ENCODE results near the gene MAPKBP1.

The MAPKBP1 gene

DNA sequence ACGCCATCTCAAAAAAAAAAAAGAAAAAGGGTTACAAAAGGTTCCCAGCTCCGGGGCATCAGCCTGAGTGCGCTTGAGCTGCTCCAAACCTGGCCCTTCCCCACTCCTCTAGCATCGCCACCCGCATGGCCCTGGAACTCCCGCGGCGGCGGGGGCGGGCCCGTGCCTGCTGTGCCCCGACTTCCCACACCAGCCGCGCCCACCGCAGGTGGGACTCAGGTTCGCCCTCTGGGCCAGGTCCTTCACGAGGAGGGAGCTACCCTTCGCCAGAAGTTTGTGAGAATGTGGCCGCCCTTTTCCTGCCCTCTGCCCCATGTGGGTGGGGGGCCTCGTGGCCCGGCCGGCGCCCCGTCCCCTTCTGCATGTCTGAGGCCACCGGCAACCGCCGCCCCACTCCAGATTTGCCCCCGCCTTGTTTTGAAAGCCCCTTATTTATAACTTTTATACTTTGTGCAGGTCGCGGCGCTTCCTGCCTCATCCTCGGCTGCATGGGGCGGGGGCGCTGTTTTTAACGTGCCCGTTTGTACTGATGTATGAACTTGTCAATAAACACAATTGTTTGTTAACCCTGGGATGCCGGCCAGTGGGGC is 53.1 kb downstream of the MAPKBP1 start:
- no peak for DNase-seq

DNA sequence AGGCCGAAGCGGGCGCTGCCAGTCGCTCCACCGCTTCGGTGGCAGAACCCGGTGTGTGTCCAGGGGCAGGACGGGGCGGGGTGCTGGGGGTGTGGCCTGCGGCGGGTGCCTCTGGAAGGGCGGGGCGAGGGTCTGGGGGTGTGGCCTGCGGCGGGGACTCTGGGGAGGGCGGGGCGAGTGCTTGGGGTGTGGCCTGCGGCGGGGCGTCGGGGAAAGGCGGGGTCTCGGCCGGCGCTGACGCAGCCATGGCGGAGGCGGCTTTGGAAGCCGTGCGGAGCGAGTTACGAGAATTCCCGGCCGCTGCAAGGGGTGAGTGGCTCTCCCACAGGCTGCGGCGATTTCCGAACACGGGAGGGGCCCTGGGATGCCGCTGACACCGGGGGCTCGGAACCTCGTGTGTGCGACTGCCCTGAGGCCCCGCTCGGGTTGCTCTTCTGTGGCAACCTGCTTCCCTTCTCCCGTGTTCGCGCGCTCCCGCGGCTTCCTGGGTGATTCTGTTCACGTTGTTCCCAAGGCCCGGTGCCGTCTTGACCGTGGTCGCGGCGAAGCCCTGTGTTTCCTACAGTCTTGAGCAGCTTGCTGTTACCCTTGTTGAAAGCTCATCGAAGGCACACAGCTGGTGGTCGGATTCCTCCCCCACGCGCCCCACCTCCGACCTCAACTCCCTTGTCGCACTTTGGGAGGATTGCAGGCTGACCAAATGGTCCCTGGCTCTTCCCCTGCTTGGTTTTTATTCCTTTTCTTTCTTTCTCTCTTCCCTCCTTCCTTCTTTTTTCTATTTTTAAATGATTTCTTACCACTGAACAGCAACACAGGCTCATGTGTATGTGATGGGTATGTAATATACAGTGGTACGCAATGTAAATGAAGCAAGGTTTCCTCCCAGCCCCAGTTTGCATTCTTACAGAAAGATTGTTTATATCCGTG is 53.9 kb downstream of the MAPKBP1 start, which contains the start of gene JMJD7:
JMJD7 (plus strand) TSS at position 213 of the 927 bp plus-strand sequence; CDS start at position 246, 33 bp downstream.
- peak; percentile 97 for DNase-seq

DNA sequence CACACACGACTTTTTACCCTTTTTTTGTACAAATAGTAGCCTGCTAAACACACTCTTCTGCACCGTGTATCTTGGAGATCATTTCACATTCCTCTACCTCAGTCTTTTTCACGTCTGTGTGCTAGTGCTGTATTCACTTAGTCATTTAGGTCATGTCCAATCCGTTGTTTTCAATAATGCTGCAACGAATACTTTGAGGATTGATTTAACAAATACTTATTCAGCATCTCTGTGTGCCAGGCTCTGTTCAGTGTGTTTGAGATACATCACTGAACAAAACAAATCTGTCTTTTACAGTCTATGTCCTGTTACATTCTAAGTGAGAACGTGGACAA is 54.5 kb downstream of the MAPKBP1 start:
- DNase-seq, result no peak

DNA sequence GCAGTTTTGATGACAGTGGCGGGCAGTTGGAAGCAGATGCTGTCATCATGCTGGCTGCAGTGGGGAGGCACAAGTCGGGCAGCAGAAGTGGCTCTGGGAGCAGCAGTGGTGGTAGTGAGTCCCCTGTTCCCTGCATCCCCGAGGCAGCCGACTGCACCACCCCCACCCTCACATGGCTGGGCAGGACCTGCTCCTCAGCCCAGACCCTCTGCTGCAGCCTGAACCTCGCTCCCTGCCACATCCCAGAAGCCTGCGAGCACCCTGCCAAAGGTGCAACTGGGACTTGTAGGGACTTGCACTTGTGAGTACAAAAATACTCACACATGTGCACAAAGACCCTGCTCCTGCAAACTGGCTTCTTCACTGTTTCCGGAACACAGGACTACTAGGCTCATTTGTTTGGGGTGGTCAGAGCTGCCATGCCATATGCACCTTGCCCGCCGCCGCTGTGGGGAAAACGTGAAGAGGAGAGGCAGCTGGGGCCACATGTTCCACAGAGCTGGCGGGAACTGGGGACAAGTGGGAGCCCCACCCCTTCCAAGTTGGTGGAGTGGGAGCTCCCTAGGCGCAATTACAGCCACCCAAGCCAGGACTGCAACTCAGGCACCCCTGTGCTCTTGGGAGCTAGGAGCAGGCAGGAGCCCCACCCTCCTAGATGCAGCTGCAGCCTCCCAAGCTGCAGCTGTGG is 55.8 kb downstream of the MAPKBP1 start:
- no peak for DNase-seq

DNA sequence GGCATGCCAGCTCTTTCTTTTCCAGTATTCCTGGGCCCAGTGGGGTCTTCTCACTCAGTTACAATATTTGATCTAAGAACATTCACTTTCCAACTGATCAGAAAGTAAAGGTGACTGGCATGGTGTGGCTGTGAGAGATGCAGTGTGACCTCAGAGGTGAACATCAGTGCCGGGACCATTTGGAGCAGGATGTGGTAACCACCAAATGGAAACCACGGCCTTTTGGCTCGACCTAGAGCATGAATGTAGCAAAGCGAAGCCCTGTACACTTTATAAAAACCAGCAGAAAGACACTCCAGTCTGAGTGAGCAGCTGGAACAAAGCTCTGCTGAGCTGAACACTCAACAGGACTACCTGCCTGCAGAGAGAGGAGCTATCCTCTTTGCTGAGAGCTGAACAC is 57.0 kb downstream of the MAPKBP1 start:
- DNase-seq, result peak; percentile 75

DNA sequence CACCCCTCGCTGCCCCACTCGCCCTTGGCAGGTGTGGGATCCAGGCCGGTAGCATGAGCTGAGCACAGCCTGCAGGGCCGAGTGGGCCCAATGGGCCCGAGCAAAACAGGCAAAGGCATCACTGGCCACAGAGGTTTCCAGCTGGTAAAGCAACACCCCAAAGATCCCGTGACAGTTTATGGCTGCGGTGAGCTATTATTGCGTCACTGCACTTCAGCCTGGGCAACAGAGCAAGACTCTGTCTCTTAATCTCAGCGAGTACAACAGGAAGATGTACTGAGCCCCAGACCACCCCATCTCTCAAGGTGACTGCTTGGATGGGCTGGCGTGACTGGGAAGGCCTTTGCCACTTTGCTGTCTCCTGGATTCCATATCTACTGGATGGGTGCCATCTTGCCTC is 57.9 kb downstream of the MAPKBP1 start:
- DNase-seq, result no peak

DNA sequence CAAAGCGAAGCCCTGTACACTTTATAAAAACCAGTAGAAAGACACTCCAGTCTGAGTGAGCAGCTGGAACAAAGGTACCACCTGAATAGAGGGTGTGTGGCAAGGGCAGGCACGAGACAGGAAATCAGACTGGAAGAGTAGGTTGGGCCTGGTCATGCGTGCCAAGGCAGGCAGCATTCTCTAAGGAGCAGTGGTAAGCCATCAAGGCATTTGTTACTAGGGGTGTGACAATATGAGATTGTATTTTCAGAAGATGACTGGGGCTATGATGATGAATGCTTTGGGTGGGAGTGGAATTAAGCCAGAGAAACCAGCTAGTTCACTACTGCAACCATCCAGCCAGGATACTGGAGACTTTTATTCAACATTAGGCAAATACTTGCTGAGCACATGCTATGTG is 58.6 kb downstream of the MAPKBP1 start:
- DNase-seq, result no peak

DNA sequence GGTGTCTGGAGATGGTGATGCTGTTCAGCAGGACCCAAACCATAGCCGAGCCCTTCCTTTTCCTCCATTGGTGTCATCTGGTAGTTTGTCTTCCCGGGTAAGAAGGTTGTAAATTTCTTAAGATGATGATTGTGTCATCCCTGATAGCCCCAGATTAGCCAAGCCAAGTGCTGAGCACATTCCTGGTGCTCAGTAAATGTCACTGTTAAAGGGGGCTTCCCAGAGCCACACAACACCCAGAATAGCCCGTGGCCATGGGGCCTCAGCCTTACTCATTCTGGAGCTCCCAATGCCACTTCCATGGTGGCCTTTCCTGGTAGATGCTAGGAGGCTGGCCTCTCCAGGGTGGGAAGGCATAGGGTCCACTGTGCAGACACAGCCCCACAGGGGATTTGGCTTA is 59.8 kb downstream of the MAPKBP1 start:
- no peak for DNase-seq

DNA sequence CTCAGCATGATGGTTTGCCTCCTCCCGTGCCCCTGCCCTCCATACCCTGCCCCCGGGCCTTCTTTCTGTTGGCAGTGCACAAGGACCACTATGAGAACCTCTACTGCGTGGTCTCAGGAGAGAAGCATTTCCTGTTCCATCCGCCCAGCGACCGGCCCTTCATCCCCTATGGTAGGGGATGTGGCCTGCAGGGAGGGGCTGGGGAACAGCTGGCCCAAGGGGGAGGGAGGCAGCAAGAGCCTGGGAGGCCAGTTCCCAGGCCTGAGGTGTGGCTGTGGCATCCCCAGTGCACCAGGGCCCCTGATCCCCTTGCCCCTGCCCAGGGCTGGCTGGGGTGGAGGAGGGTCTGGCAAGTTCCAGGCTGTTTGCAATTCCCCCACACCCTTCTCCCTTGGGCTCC is 61.8 kb downstream of the MAPKBP1 start:
- DNase-seq, result no peak

DNA sequence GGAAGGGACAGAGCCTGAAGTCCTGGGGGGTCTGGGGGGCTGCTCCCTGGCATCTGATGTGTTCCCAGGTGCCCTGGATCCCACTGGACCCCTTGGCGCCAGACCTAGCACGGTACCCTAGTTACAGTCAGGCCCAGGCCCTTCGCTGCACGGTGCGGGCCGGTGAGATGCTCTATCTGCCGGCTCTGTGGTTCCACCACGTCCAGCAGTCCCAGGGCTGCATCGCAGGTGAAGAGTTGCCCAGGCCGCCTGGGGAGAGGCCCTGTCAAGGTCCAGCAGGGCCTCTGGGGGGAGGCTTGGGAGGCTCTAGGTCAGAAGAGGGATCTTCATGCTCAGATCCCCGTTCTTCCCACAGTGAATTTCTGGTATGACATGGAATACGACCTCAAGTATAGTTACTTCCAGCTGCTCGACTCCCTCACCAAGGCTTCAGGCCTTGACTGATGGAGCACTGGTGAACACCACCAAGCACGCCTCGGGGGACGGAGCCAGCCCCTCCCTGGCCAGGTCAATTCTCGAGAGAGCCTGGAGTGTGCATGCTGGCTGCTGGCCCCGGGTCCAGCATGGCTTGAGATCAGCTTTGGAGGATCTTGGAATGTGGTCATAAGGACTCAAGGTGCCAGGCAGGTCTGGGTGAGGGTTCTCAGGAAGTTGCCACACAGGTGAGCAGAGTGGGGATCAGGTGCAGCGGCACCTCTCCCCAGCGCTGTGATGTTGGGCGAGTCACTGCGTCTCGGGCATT is 62.6 kb downstream of the MAPKBP1 start:
- no peak for DNase-seq

DNA sequence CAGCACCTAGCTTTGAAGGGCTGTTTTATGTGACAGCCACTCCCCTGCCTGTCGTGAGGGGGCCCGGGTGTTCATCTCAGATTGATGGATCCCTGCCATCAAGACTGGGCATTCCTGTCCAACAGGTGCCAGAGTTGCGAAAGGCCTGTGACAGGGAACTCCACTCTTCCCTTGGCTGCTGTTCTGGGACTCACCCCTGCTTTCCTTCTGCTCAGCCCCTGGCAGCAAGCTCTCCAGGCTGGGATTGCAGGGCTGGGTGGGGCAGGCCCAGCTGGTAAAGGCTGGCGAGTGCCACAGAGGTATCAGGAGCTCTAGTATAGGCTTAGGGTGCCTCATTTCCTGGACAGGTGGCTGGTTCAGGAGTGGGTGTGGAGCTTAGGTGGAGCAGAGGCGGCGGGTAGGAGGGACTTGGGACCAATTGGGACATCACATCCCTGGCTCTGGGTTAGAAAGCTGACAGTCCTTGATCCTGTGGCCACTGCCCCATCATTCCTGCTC is 64.2 kb downstream of the MAPKBP1 start, which contains the start of gene PLA2G4B:
PLA2G4B (plus strand) TSS at position 448 of the 498 bp plus-strand sequence. CDS start 67 bp downstream, outside the sequence.
- no peak for DNase-seq

DNA sequence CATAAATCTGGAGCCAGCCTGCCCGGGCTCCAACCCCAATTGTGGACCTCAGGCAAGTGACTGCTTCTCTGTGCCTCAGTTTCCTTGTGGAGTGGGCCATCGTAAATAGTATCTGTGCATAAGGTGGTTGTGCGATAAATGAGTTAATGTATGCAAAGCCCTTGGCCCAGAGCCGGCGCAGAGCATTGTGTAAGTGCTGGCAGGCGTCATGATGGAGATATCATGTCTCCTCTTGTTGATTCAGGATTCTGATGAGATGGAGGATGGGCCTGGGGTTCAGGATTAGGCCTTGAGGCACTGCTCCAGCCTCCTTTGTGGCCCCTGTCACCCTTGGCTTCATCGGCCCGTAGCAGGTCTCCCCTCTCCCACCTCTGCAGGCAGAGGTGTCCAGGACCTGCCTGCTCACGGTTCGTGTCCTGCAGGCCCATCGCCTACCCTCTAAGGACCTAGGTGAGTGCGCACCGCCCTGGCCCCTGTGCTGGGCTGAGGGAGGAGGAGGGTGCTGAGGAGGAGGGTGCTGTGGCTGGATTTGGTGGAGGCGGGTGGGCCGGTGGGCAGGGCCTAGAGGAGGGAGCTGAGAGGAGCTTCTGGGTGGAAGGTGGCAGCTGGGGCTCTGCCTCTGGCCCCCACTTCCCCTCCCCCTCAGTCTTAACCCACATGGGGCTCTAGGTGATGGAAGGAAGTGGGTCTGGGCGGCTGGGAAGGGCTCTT is 65.7 kb downstream of the MAPKBP1 start:
- no peak for DNase-seq

DNA sequence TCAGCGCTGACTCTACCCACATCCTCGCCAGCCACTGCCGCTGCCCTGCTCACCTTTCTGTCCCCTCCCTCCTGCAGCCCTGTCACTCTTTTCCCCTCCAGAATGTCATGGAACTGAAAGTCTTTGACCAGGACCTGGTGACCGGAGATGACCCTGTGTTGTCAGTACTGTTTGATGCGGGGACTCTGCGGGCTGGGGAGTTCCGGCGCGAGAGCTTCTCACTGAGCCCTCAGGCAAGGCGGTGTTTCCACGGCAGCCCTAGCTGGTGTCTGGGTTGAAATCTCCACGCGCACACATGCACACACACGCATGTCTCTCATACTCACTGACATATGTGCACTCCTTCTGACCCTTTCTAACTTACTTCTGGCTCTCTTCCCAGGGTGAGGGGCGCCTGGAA is 66.4 kb downstream of the MAPKBP1 start:
- DNase-seq, result no peak

DNA sequence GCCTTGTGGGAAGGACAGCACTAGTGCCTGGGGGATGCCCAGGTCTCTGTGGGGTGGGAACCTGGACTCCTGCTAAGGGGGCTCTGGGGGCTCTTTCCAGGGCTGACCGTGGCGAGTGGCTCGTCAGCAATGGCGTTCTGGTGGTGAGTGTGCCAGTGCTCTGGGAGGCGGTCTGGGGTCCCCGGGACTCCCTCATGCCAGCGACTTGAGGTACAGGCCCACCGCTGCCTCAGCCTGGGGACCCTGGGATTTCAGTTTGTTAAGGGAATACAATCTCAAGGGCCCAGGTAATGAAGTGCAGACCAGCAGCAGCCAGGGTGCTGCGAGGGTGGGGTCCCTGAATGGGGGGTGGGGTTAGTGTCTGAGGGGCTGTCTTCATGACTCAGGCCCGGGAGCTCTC is 66.8 kb downstream of the MAPKBP1 start:
- DNase-seq, result no peak

DNA sequence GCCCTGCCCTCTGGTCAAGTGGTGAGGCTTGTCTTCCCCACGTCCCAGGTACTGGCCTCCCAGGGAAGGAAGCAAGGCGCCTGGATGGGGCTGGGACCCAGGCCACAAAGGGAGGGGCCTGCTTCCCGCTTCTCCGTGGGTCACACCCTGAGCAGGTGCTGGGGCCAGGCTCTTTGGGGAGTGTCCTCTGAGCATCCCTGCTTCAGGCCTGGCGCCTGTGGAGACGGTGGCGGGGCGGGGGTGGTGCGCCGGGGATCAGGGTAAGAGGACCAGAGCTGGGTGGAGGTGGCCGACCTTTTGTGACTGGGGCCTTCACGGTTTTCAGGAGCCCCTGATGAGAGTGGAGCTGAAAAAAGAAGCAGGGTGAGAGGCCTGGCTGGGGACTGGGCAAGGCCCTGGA is 67.9 kb downstream of the MAPKBP1 start:
- DNase-seq, result no peak

DNA sequence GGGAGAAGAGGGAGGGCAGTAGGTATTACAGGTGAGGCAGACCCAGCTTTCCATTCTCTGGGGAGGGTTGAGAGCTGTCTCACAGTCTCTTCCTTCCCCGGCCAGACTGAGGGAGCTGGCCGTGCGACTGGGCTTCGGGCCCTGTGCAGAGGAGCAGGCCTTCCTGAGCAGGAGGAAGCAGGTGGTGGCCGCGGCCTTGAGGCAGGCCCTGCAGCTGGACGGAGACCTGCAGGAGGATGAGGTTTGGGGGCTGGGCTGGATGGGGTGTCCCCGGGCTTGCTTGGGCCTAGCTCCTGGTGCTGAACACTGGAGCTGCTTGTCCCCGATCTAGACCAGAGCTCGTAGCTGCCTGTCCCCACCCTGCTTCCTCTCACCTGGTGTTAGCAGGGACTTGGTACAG is 69.3 kb downstream of the MAPKBP1 start:
- DNase-seq, result no peak

DNA sequence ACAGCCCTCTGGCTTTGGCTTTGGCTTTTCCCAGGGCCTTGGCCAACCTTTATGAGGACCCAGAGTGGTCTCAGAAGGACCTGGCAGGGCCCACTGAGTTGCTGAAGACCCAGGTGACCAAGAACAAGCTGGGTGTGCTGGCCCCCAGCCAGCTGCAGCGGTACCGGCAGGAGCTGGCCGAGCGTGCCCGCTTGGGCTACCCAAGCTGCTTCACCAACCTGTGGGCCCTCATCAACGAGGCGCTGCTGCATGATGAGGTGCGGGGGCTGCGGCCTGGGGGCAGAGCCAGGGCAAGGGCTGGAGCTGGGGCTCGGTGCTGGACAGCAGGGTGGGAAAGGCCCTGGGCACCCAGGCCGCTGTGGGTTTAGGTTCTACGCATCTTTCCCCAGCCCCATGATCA is 70.5 kb downstream of the MAPKBP1 start:
- no peak for DNase-seq

DNA sequence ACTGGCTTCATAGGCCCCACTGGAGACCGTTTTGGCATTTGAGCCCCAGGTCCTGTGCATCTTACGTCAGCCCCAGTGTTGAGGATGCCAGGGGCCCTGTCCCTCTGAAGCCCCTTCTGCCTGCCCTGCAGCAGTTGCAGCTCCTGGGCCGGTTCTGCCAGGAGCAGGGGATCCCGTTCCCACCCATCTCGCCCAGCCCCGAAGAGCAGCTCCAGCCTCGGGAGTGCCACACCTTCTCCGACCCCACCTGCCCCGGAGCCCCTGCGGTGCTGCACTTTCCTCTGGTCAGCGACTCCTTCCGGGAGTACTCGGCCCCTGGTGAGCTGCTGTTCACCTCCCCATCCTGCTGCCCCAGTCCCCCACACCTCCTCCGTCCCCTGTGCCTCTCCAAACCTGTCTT is 72.9 kb downstream of the MAPKBP1 start:
- no peak for DNase-seq

DNA sequence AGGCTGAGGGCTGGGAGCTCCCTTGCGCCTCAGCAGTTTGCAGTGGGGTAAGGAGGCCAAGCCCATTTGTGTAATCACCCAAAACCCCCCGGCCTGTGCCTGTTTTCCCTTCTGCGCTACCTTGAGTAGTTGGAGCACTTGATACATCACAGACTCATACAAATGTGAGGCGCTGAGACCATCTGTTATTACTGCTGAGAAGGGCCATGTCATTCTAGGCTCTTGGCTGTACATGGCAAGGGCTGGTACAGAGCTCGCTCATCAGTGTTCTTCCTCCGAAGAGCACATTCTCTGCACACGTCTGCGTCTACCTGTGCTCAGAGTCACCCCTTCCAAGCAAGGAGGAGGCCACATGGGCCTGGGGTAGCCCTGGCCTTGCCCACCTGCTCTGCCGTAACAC is 73.7 kb downstream of the MAPKBP1 start:
- no peak for DNase-seq

DNA sequence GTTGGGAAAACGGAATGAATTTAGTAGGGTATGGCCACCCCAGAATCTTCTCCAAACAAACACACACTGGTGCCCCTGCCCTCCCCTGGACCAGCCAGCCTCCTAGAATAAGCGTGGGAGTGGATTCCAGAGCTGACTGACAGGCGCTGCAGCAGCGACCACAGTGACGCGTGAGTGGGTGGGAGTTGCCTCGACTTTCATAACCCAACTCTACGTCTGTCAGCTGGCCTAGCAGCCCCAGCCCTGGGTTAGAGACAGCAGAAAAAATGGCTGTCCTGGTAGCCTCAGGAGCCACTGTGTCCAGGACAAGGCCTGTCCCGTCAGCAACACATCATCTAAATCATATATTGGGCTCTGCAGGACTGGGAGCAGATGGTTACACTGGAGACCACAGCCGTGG is 74.3 kb downstream of the MAPKBP1 start:
- peak; percentile 74 for DNase-seq

DNA sequence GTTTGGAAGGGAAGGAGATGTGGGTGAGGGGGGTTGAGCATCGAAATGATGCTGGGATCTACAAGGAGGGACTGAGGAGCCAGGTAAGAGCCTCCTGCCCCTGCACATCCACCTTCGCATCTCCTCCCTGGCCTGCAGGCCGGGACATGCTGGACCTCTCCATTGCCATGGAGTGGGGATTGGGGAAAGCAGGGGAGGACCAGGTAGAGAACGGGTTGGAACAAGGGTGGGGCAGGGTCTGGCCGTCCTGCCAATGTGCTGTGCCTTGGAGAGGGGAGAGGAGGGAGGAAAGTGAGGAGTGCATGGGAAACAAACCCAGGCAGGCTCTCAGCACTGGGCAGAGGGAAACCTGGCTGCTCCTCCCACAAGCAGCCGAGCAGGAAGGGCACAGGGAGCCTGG is 74.9 kb downstream of the MAPKBP1 start:
- no peak for DNase-seq

DNA sequence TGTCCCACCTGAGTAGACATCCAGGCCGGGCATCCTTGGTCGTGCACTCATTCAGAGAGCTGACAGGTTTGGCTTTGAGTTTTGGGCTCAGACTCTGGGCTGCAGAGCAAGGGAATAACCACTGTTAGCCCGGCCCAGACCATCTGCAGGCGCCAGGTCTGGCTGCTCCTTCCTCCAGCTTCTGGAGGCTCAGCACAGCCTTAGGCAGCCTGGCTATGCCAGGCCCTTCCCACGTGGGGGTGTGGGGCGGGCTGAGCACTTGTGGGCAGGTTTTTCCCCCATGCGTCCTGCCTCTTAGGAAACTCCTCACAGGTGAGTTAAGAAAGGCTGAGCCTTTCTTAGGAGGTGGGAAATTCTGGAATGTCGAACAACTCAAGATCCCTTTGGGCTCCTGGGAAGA is 75.6 kb downstream of the MAPKBP1 start:
- DNase-seq, result no peak

Measured in activated effector memory CD4-positive, alpha-beta T cell treated with anti-CD3 and anti-CD28 coated beads, Interleukin-2, amount 50 U/mL, for 16 hours (primary cell).